Body of pancreas (tissue), 4 donors: ENCODE measurements around the gene ELAPOR1. TPM values are rescaled to one million over a fixed set of nuclear protein-coding genes. Genes with fewer than 3 reads are reported as not detected.
A peak's percentile ranks its signal among the peaks of the same experiment; 100 is the strongest.

Experiments
- ATAC-seq: fragments of 150-250 bp; one replicate; pipeline ENCODE4 v1.9.1; 2016
- DNase-seq, 4 donors: peaks; one replicate each; pipeline ENCODE4 v3.0.0-alpha.2; 2019
- H3K27ac ChIP-seq, 4 donors: fragments of 200-600 bp; sonication (generic); 1 replicate in 3 of 4; 2 replicates in 1 of 4; pipeline versions ENCODE4 v1.5.1 to v1.6.1; 2016 to 2019; ENCODE audit warnings: mild to moderate bottlenecking in 1 of 4, mixed read lengths in 1 of 4, moderate library complexity in 1 of 4
- H3K27me3 ChIP-seq, 2 donors: fragments of 200-600 bp; sonication (generic); one replicate each; pipeline ENCODE4 v1.6.0; 2016; ENCODE audit warnings: mild to moderate bottlenecking in 1 of 2
- H3K36me3 ChIP-seq, 2 donors: fragments of 200-600 bp; sonication (generic); replicated peaks in 1 of 2; 2 replicates each; pipeline ENCODE4 v1.5.1; 2016; ENCODE audit warnings: low read depth in 2 of 2; ENCODE audit not compliant: insufficient read depth in 1 of 2
- H3K4me1 ChIP-seq: fragments of 200-600 bp; sonication (generic); one replicate; pipeline ENCODE4 v1.6.0; 2016
- H3K4me3 ChIP-seq, 2 donors: fragments of 200-600 bp; sonication (generic); 1 replicate in 1 of 2; 2 replicates in 1 of 2; pipeline ENCODE4 v1.5.1; 2016 to 2019
- H3K9me3 ChIP-seq, 3 donors: fragments of 200-600 bp; sonication (generic); 1 replicate in 2 of 3; 2 replicates in 1 of 3; pipeline ENCODE4 v1.5.1; 2016
- CTCF ChIP-seq, 7 experiments: fragments of 450-650 bp in 4 of 7; fragments of 200-600 bp in 3 of 7; sonication (generic) in 3 of 7; IDR thresholded peaks; one replicate each; pipeline ENCODE4 v1.5.1; 2016 to 2019; ENCODE audit warnings: antibody characterized with exemption in 7 of 7
- POLR2A ChIP-seq, 3 donors: fragments of 450-650 bp; IDR thresholded peaks; one replicate each; pipeline ENCODE4 v1.6.1; 2016; ENCODE audit warnings: antibody characterized with exemption in 3 of 3, mild to moderate bottlenecking in 2 of 3
- WGBS, 2 donors: methylation state at CpG; one replicate each; pipeline ENCODE4 v1.1.5; 2017; 5-methylcytosine and 5-hydroxymethylcytosine counted together
- intact Hi-C: fragments of 100-400 bp; cut with DNase I; formaldehyde crosslinking; loops from one replicate; pipeline ENCODE4 v1.15.1; 2023
- small RNA-seq: library from RNA; depleted of rRNA; stranded (forward); fragments of <200 nt; gene quantifications from one replicate; pipeline ENCODE3, GENCODE V24; 2016
- total RNA-seq, 2 donors: library from RNA; depleted of rRNA; stranded (reverse); fragments of >200 nt; gene quantifications; one replicate each; pipeline ENCODE4 v1.1.0, GENCODE V29; 2016

The ELAPOR1 gene
- total RNA-seq, 2 donors from 2014 or later = 84.7 to 135 TPM

- Histone ChIP-seq H3K4me1 (peaks cover 43% of the 10 kb centered on the region), H3K27me3 (no peaks in the 10 kb centered on the region), H3K9me3 (no peaks in the 10 kb centered on the region), H3K36me3 (peaks cover 0 to 10% of the 10 kb centered on the region in 2 donors), H3K27ac (peak overlapping the region in 2 of 4 donors; percentile 40 to 50), H3K4me3 (no peak overlapping the region)
- WGBS, 2 donors = 44 to 66% methylated on average over 12 of the region's 12 CpGs
- TF ChIP-seq CTCF (IDR thresholded peaks at IDR 0.05) (no peak), POLR2A (IDR thresholded peaks at IDR 0.05) (no peak)
- peak in 2 of 4 donors; percentile 26 to 63 for DNase-seq
- peak; percentile 62 for ATAC-seq
- intact Hi-C loops = no loop called here
These were observed 48.1 kb downstream of the ELAPOR1 start for GRCh38 chr1:109161858-109162606.

- no peak for TF ChIP-seq POLR2A (IDR thresholded peaks at IDR 0.05)
- no peak for TF ChIP-seq CTCF (IDR thresholded peaks at IDR 0.05)
- H3K4me3 ChIP-seq = no peak overlapping the region
- no peak for DNase-seq
- ATAC-seq = no peak
- H3K27ac ChIP-seq = peak overlapping the region in 2 of 4 donors; percentile 40 to 50
- no peaks in the 10 kb centered on the region for H3K9me3 ChIP-seq
- H3K36me3 ChIP-seq = peaks cover 0 to 10% of the 10 kb centered on the region in 2 donors
- no peaks in the 10 kb centered on the region for H3K27me3 ChIP-seq
- intact Hi-C loops = no loop called here
- peaks cover 37% of the 10 kb centered on the region for H3K4me1 ChIP-seq
These were observed 48.7 kb downstream of the ELAPOR1 start for GRCh38 chr1:109162626-109163025.

- Histone ChIP-seq H3K4me3 (no peak overlapping the region), H3K27ac (no peak overlapping the region), H3K9me3 (no peaks in the 10 kb centered on the region), H3K4me1 (peaks cover 29% of the 10 kb centered on the region), H3K27me3 (no peaks in the 10 kb centered on the region), H3K36me3 (peaks cover 0 to 10% of the 10 kb centered on the region in 2 donors)
- no peak for DNase-seq
- intact Hi-C loops = no loop called here
- TF ChIP-seq POLR2A (IDR thresholded peaks at IDR 0.05) = no peak
- no peak for TF ChIP-seq CTCF (IDR thresholded peaks at IDR 0.05)
- ATAC-seq = no peak
These were observed 49.6 kb downstream of the ELAPOR1 start for GRCh38 chr1:109163551-109163950.

Small RNA genes within 50 kb of the gene (small RNA-seq; reads per million reads assigned to genes)
- gene AL356488.2 = not detected

Other genes starting within 250 kb of the ELAPOR1 start
- 1 to 10 TPM; 1.6 to 2.3 TPM for gene GPSM2, start 237.1 kb upstream of the ELAPOR1 start, total RNA-seq
- 10 to 100 TPM; 16.2 to 17.6 TPM for gene CLCC1, start 150.6 kb upstream of the ELAPOR1 start, total RNA-seq
- 1 to 10 TPM; 5.6 to 7.3 TPM for gene WDR47, start 72.0 kb upstream of the ELAPOR1 start, total RNA-seq
- gene TAF13, start 38.1 kb upstream of the ELAPOR1 start, total RNA-seq = 10 to 100 TPM in 1 of 2 donors, 1 to 10 TPM in 1; 5.9 to 18.4 TPM
- 10 to 100 TPM in 1 of 2 donors, 1 to 10 TPM in 1; 5.3 to 12.7 TPM for gene TMEM167B, start 23.4 kb upstream of the ELAPOR1 start, total RNA-seq
- gene SARS1, start 99.8 kb downstream of the ELAPOR1 start, total RNA-seq = 100 to 1,000 TPM in 1 of 2 donors, 10 to 100 TPM in 1; 65.3 to 123 TPM
- gene CELSR2, start 135.4 kb downstream of the ELAPOR1 start, total RNA-seq = 1 to 10 TPM; 7.3 to 7.5 TPM
- 1 to 10 TPM in 1 of 2 donors, not detected in 1; 1.8 TPM for gene PSRC1, start 169.0 kb downstream of the ELAPOR1 start, total RNA-seq
- not detected for gene MYBPHL, start 192.9 kb downstream of the ELAPOR1 start, total RNA-seq